Vagina (tissue), 2 donors: ENCODE results near the gene PDAP1. TPM values are rescaled to one million over a fixed set of nuclear protein-coding genes. Genes with fewer than 3 reads are reported as not detected.

ENCODE experiments used
- DNase-seq, 2 donors: peaks; one replicate each; pipeline ENCODE4 v3.0.0-alpha.2; 2017; ENCODE audit errors: extremely low spot score in 2 of 2
- H3K27ac ChIP-seq: fragments of 200-600 bp; sonication (generic); one replicate; pipeline ENCODE4 v1.5.1; 2019
- H3K27me3 ChIP-seq: fragments of 200-600 bp; sonication (generic); one replicate; pipeline ENCODE4 v1.5.1; 2019
- H3K36me3 ChIP-seq, 2 donors: fragments of 200-600 bp; sonication (generic); one replicate each; pipeline ENCODE4 v1.5.1; 2017 to 2019
- H3K4me1 ChIP-seq: fragments of 200-600 bp; sonication (generic); one replicate; pipeline ENCODE4 v1.5.1; 2019
- H3K4me3 ChIP-seq, 2 donors: fragments of 200-600 bp; sonication (generic); 1 replicate in 1 of 2; 2 replicates in 1 of 2; pipeline ENCODE4 v1.5.1; 2016 to 2019
- H3K9me3 ChIP-seq: fragments of 200-600 bp; sonication (generic); one replicate; pipeline ENCODE4 v1.5.1; 2019
- CTCF ChIP-seq, 3 experiments: fragments of 450-650 bp in 2 of 3; fragments of 200-600 bp in 1 of 3; sonication (generic) in 1 of 3; IDR thresholded peaks; one replicate each; pipeline ENCODE4 v1.5.1; 2017 to 2019; ENCODE audit warnings: antibody characterized with exemption in 3 of 3, mild to moderate bottlenecking in 2 of 3, moderate library complexity in 2 of 3
- POLR2A ChIP-seq, 2 donors: fragments of 450-650 bp; IDR thresholded peaks; one replicate each; pipeline ENCODE4 v1.6.1; 2017; ENCODE audit warnings: antibody characterized with exemption in 2 of 2, mild to moderate bottlenecking in 2 of 2, moderate library complexity in 2 of 2
- POLR2AphosphoS5 ChIP-seq, 2 donors: sonication (generic); formaldehyde crosslinking; IDR thresholded peaks; one replicate each; pipeline ENCODE4 v1.9.0; 2017; ENCODE audit warnings: antibody characterized with exemption in 2 of 2, mild to moderate bottlenecking in 2 of 2, low read depth in 1 of 2; ENCODE audit not compliant: insufficient read depth in 1 of 2
- intact Hi-C: fragments of 100-400 bp; cut with DNase I; formaldehyde crosslinking; loops from one replicate; pipeline ENCODE4 v1.15.1; 2023
- total RNA-seq: library from RNA; depleted of rRNA; stranded (reverse); fragments of >200 nt; gene quantifications from one replicate; pipeline ENCODE4 v1.2.3, GENCODE V29; 2016

The PDAP1 gene
- total RNA-seq, 1 donor from 2014 or later = 48.1 TPM

- H3K36me3 ChIP-seq = peaks cover 8 to 36% of the 10 kb centered on the region in 2 donors
- no peak for TF ChIP-seq POLR2A (IDR thresholded peaks at IDR 0.05)
- TF ChIP-seq POLR2AphosphoS5 (IDR thresholded peaks at IDR 0.05; ENCODE audit: insufficient read depth in 1 of 2, low read depth in 1 of 2) = no peak
- TF ChIP-seq CTCF (IDR thresholded peaks at IDR 0.05) = no peak
- peak overlapping the region; percentile 93 for H3K27ac ChIP-seq
- intact Hi-C loops = loop anchor here (10.0 kb wide), 1 partner anchor 264 kb away; the partner anchor contains the start of gene SMURF1
- H3K4me1 ChIP-seq = peaks cover 58% of the 10 kb centered on the region
- no peaks in the 10 kb centered on the region for H3K9me3 ChIP-seq
- peak overlapping the region; percentile 94 to 99 for H3K4me3 ChIP-seq
- no peak for DNase-seq
- no peaks in the 10 kb centered on the region for H3K27me3 ChIP-seq
These were observed 785 bp upstream of the PDAP1 start for GRCh38 chr7:99409192-99409572.

- peak overlapping the region; percentile 93 for H3K27ac ChIP-seq
- H3K36me3 ChIP-seq = peaks cover 8 to 35% of the 10 kb centered on the region in 2 donors
- intact Hi-C loops = loop anchor here (10.0 kb wide), 1 partner anchor 263 kb away; the partner anchor contains the start of gene SMURF1
- no peak for TF ChIP-seq POLR2A (IDR thresholded peaks at IDR 0.05)
- TF ChIP-seq CTCF (IDR thresholded peaks at IDR 0.05) = no peak
- no peak for TF ChIP-seq POLR2AphosphoS5 (IDR thresholded peaks at IDR 0.05; ENCODE audit: insufficient read depth in 1 of 2, low read depth in 1 of 2)
- H3K4me1 ChIP-seq = peaks cover 58% of the 10 kb centered on the region
- no peaks in the 10 kb centered on the region for H3K27me3 ChIP-seq
- no peaks in the 10 kb centered on the region for H3K9me3 ChIP-seq
- peak overlapping the region; percentile 94 to 99 for H3K4me3 ChIP-seq
- no peak for DNase-seq
These were observed 472 bp downstream of the PDAP1 start for GRCh38 chr7:99407872-99408378.

- H3K27ac ChIP-seq = no peak overlapping the region
- no peaks in the 10 kb centered on the region for H3K27me3 ChIP-seq
- no peak for DNase-seq
- peaks cover 8 to 35% of the 10 kb centered on the region in 2 donors for H3K36me3 ChIP-seq
- peaks cover 58% of the 10 kb centered on the region for H3K4me1 ChIP-seq
- H3K9me3 ChIP-seq = no peaks in the 10 kb centered on the region
- H3K4me3 ChIP-seq = peak overlapping the region in 1 of 2 donors; percentile 94
- intact Hi-C loops = loop anchor here (10.0 kb wide), 1 partner anchor 262 kb away; the partner anchor contains the start of gene SMURF1
- TF ChIP-seq CTCF (IDR thresholded peaks at IDR 0.05) (no peak), POLR2AphosphoS5 (IDR thresholded peaks at IDR 0.05; ENCODE audit: insufficient read depth in 1 of 2, low read depth in 1 of 2) (no peak), POLR2A (IDR thresholded peaks at IDR 0.05) (no peak)
These were observed 1.8 kb downstream of the PDAP1 start for GRCh38 chr7:99406557-99406956.

GRCh38 chr7:99404977-99405320 lies 3.4 kb downstream of the PDAP1 start:
- intact Hi-C loops = loop anchor here (10.0 kb wide), 1 partner anchor 260 kb away; the partner anchor contains the start of gene SMURF1
- TF ChIP-seq POLR2A (IDR thresholded peaks at IDR 0.05) (no peak), POLR2AphosphoS5 (IDR thresholded peaks at IDR 0.05; ENCODE audit: insufficient read depth in 1 of 2, low read depth in 1 of 2) (no peak), CTCF (IDR thresholded peaks at IDR 0.05) (no peak)
- H3K9me3 ChIP-seq = no peaks in the 10 kb centered on the region
- peaks cover 46% of the 10 kb centered on the region for H3K4me1 ChIP-seq
- H3K4me3 ChIP-seq = no peak overlapping the region
- no peak for DNase-seq
- no peak overlapping the region for H3K27ac ChIP-seq
- H3K27me3 ChIP-seq = no peaks in the 10 kb centered on the region
- peaks cover 0 to 39% of the 10 kb centered on the region in 2 donors for H3K36me3 ChIP-seq

- Histone ChIP-seq H3K9me3 (no peaks in the 10 kb centered on the region), H3K27me3 (no peaks in the 10 kb centered on the region), H3K36me3 (peaks cover 0 to 45% of the 10 kb centered on the region in 2 donors), H3K4me3 (no peak overlapping the region), H3K4me1 (peaks cover 41% of the 10 kb centered on the region), H3K27ac (no peak overlapping the region)
- TF ChIP-seq POLR2AphosphoS5 (IDR thresholded peaks at IDR 0.05; ENCODE audit: insufficient read depth in 1 of 2, low read depth in 1 of 2) (no peak), POLR2A (IDR thresholded peaks at IDR 0.05) (no peak), CTCF (IDR thresholded peaks at IDR 0.05) (no peak)
- DNase-seq = no peak
- intact Hi-C loops = loop anchor here (10.0 kb wide), 1 partner anchor 260 kb away; the partner anchor contains the start of gene SMURF1
These were observed 4.0 kb downstream of the PDAP1 start for GRCh38 chr7:99404235-99404976.
